Activated B cell treated with CpG ODN at 0.5 μM for 24 hours (primary cell): ENCODE measurements around the gene GRM3. TPM values are rescaled to one million over a fixed set of nuclear protein-coding genes. Genes with fewer than 3 reads are reported as not detected.

Experiments
- ATAC-seq: fragments of 200-7000 bp; cut with Tn5 transposase; one replicate; pipeline ENCODE4 v1.10.0; 2021; ENCODE audit warnings: low read depth, mild to moderate bottlenecking, moderate library complexity
- CTCF ChIA-PET: fragments of 350-600 bp; sonication (Branson Sonifier 250); formaldehyde crosslinking; loops from one replicate; lab custom pipeline; 2021; ENCODE audit warnings: antibody characterized with exemption; lab: Charles Lee
- POLR2A ChIA-PET: fragments of 350-600 bp; sonication (Branson Sonifier 250); formaldehyde crosslinking; loops from one replicate; lab custom pipeline; 2021; ENCODE audit warnings: antibody characterized with exemption; lab: Charles Lee
- DNase-seq: peaks from one replicate; pipeline ENCODE4 v3.0.0; 2022
- H3K27ac Mint-ChIP-seq: one replicate; pipeline ENCODE4 v1.8.0; 2020; ENCODE audit warnings: mixed read lengths
- H3K27me3 Mint-ChIP-seq: one replicate; pipeline ENCODE4 v1.8.0; 2021; ENCODE audit warnings: mixed read lengths
- H3K36me3 Mint-ChIP-seq: one replicate; pipeline ENCODE4 v1.8.0; 2021; ENCODE audit warnings: low read depth, mixed read lengths
- H3K4me1 Mint-ChIP-seq: one replicate; pipeline ENCODE4 v1.8.0; 2021; ENCODE audit warnings: mixed read lengths
- H3K4me3 Mint-ChIP-seq: one replicate; pipeline ENCODE4 v1.8.0; 2020; ENCODE audit warnings: mild to moderate bottlenecking, mixed read lengths
- H3K9me3 Mint-ChIP-seq: one replicate; pipeline ENCODE4 v1.8.0; 2020; ENCODE audit warnings: mixed read lengths
- intact Hi-C: fragments of 100-400 bp; cut with micrococcal nuclease; formaldehyde crosslinking; loops from one replicate; pipeline ENCODE4 v1.15.1; 2024
- total RNA-seq: library from RNA; stranded (reverse); gene quantifications from 2 replicates; pipeline ENCODE4 v1.2.3, GENCODE V29; 2022
- TF ChIP-seq, protein P1 (sequence below): fragments of 200-600 bp; IDR thresholded peaks from one replicate; pipeline ENCODE4 v1.8.0; 2022; ENCODE audit warnings: antibody characterized with exemption, mild to moderate bottlenecking

The GRM3 gene
- total RNA-seq, 1 donor from 2014 or later: not detected

- H3K4me1 Mint-ChIP-seq: peaks cover 15% of the 10 kb centered on the region
These were observed 141.1 kb downstream of the GRM3 start for GRCh38 chr7:86784765-86785164.

GRCh38 chr7:86785641-86786040 is 141.9 kb downstream of the GRM3 start:
- ATAC-seq (no peak), DNase-seq (no peak)
- Mint-ChIP-seq H3K4me3 (no peak overlapping the region), H3K36me3 (no peaks in the 10 kb centered on the region), H3K27me3 (no peaks in the 10 kb centered on the region), H3K4me1 (peaks cover 18% of the 10 kb centered on the region), H3K9me3 (no peaks in the 10 kb centered on the region), H3K27ac (no peak overlapping the region)
- TF ChIP-seq, protein P1, sequence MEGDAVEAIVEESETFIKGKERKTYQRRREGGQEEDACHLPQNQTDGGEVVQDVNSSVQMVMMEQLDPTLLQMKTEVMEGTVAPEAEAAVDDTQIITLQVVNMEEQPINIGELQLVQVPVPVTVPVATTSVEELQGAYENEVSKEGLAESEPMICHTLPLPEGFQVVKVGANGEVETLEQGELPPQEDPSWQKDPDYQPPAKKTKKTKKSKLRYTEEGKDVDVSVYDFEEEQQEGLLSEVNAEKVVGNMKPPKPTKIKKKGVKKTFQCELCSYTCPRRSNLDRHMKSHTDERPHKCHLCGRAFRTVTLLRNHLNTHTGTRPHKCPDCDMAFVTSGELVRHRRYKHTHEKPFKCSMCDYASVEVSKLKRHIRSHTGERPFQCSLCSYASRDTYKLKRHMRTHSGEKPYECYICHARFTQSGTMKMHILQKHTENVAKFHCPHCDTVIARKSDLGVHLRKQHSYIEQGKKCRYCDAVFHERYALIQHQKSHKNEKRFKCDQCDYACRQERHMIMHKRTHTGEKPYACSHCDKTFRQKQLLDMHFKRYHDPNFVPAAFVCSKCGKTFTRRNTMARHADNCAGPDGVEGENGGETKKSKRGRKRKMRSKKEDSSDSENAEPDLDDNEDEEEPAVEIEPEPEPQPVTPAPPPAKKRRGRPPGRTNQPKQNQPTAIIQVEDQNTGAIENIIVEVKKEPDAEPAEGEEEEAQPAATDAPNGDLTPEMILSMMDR: no peak
- POLR2A ChIA-PET: no interaction called here
- intact Hi-C loops: no loop called here
- CTCF ChIA-PET: no interaction called here

More at GRCh38 chr7:86784765-86785164, 141.1 kb downstream of the GRM3 start:
- Mint-ChIP-seq H3K27me3 (no peaks in the 10 kb centered on the region), H3K27ac (no peak overlapping the region), H3K4me3 (no peak overlapping the region), H3K36me3 (no peaks in the 10 kb centered on the region), H3K9me3 (no peaks in the 10 kb centered on the region)
- ATAC-seq (no peak), DNase-seq (no peak)
- TF ChIP-seq, protein P1: no peak
- CTCF ChIA-PET: no interaction called here
- intact Hi-C loops: no loop called here
- POLR2A ChIA-PET: no interaction called here

GRCh38 chr7:86786376-86786775 is 142.7 kb downstream of the GRM3 start:
- Mint-ChIP-seq H3K9me3 (no peaks in the 10 kb centered on the region), H3K27ac (no peak overlapping the region), H3K4me3 (peak overlapping the region; percentile 9), H3K27me3 (no peaks in the 10 kb centered on the region), H3K36me3 (no peaks in the 10 kb centered on the region), H3K4me1 (peaks cover 18% of the 10 kb centered on the region)
- intact Hi-C loops: no loop called here
- DNase-seq (no peak), ATAC-seq (no peak)
- TF ChIP-seq, protein P1: no peak
- POLR2A ChIA-PET: no interaction called here
- CTCF ChIA-PET: no interaction called here

DNA sequence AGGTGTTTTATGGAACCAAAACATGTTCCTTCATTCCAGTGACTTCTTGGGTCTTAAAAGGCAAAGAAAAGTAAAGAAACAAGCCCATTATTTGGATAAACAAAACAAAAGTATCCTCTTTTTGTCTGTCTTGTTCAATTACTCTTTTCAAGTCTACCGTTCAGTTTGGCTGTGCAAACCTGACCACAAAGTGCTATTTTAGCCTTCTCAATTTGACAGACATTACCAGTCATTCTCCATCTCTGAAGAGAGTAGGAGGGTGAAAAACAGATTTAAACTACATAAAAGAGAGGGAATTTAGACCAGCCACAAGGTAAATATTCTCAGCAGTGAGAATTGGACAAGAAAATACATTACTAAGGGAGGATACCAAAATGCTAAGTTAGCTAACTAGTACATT is 145.2 kb downstream of the GRM3 start:
- H3K27ac Mint-ChIP-seq: no peak overlapping the region
- ChIA-PET CTCF (no interaction called here), POLR2A (no interaction called here)
- H3K27me3 Mint-ChIP-seq: no peaks in the 10 kb centered on the region
- H3K4me3 Mint-ChIP-seq: no peak overlapping the region
- H3K9me3 Mint-ChIP-seq: no peaks in the 10 kb centered on the region
- peaks cover 16% of the 10 kb centered on the region for H3K4me1 Mint-ChIP-seq
- intact Hi-C loops: no loop called here
- DNase-seq: no peak
- no peaks in the 10 kb centered on the region for H3K36me3 Mint-ChIP-seq
- no peak for ATAC-seq
- TF ChIP-seq, protein P1: no peak

- Mint-ChIP-seq H3K36me3 (no peaks in the 10 kb centered on the region), H3K27ac (no peak overlapping the region), H3K4me1 (peaks cover 12% of the 10 kb centered on the region), H3K27me3 (no peaks in the 10 kb centered on the region), H3K4me3 (no peak overlapping the region), H3K9me3 (no peaks in the 10 kb centered on the region)
- ATAC-seq (no peak), DNase-seq (no peak)
- TF ChIP-seq, protein P1: no peak
- POLR2A ChIA-PET: no interaction called here
- CTCF ChIA-PET: no interaction called here
- intact Hi-C loops: no loop called here
These were observed 146.7 kb downstream of the GRM3 start for GRCh38 chr7:86790383-86790782.
